ENCODE measurements around the gene CNIH1. TPM values are rescaled to one million over a fixed set of nuclear protein-coding genes. Genes with fewer than 3 reads are reported as not detected.
"Not testable (repeated sequence)": the region's sequence is repeated elsewhere in the genome, so short reads cannot be mapped to it uniquely, and the experiment has no call there.

Gene CNIH1
- total RNA-seq, 2 experiments from 2014 or later, result 55.9 TPM

- CTCF ChIA-PET, result no interaction called here
- Mint-ChIP-seq H3K27ac (no peak overlapping the region), H3K4me1 (ENCODE audit: low read depth) (no peaks in the 10 kb centered on the region), H3K9me3 (peaks cover 6% of the 10 kb centered on the region), H3K27me3 (no peaks in the 10 kb centered on the region), H3K4me3 (no peak overlapping the region), H3K36me3 (ENCODE audit: low read depth) (peaks cover 25% of the 10 kb centered on the region)
- H3K4me1 ChIP-seq (ENCODE audit: insufficient read depth, low read length), result no peaks in the 10 kb centered on the region
- no peak for TF ChIP-seq CTCF (IDR thresholded peaks at IDR 0.05)
- no peaks in the 10 kb centered on the region for H3K27me3 ChIP-seq (ENCODE audit: control insufficient read depth in 1 of 2, insufficient read depth in 2 of 2, low read length in 2 of 2)
- ATAC-seq (ENCODE audit: poor library complexity), result no peak
- H3K27ac ChIP-seq (ENCODE audit: low read depth in 1 of 2, low read length in 2 of 2), result no peak overlapping the region
- peaks cover 5% of the 10 kb centered on the region in 2 experiments for H3K9me3 ChIP-seq (ENCODE audit: control insufficient read depth in 1 of 2, insufficient read depth in 1 of 2, low read length in 2 of 2)
- DNase-seq, result no peak
- H3K36me3 ChIP-seq (ENCODE audit: insufficient read depth, low read length), result no peaks in the 10 kb centered on the region
- H3K4me3 ChIP-seq (ENCODE audit: low read length), result no peak overlapping the region
- POLR2A ChIA-PET, result no interaction called here
- intact Hi-C loops (cut with DNase I, micrococcal nuclease), result no loop called here
These were observed 24.5 kb upstream of the CNIH1 start for GRCh38 chr14:54465654-54466053.

GRCh38 chr14:54462048-54462447 lies 20.9 kb upstream of the CNIH1 start:
- H3K36me3 Mint-ChIP-seq (ENCODE audit: low read depth), result peaks cover under 1% of the 10 kb centered on the region
- Histone ChIP-seq H3K27me3 (ENCODE audit: control insufficient read depth in 1 of 2, insufficient read depth in 2 of 2, low read length in 2 of 2) (no peaks in the 10 kb centered on the region), H3K36me3 (ENCODE audit: insufficient read depth, low read length) (no peaks in the 10 kb centered on the region), H3K4me3 (ENCODE audit: low read length) (no peak overlapping the region), H3K4me1 (ENCODE audit: insufficient read depth, low read length) (no peaks in the 10 kb centered on the region), H3K9me3 (ENCODE audit: control insufficient read depth in 1 of 2, insufficient read depth in 1 of 2, low read length in 2 of 2) (peaks cover 0 to 8% of the 10 kb centered on the region in 2 experiments), H3K27ac (ENCODE audit: low read depth in 1 of 2, low read length in 2 of 2) (no peak overlapping the region)
- no peaks in the 10 kb centered on the region for H3K4me1 Mint-ChIP-seq (ENCODE audit: low read depth)
- ATAC-seq (ENCODE audit: poor library complexity), result no peak
- no peak overlapping the region for H3K4me3 Mint-ChIP-seq
- no peaks in the 10 kb centered on the region for H3K9me3 Mint-ChIP-seq
- ChIA-PET POLR2A (no interaction called here), CTCF (no interaction called here)
- no peak overlapping the region for H3K27ac Mint-ChIP-seq
- DNase-seq, result no peak
- intact Hi-C loops (cut with DNase I, micrococcal nuclease), result no loop called here
- H3K27me3 Mint-ChIP-seq, result no peaks in the 10 kb centered on the region
- no peak for TF ChIP-seq CTCF (IDR thresholded peaks at IDR 0.05)

GRCh38 chr14:54459106-54459505 lies 17.9 kb upstream of the CNIH1 start:
- H3K9me3 ChIP-seq (ENCODE audit: control insufficient read depth in 1 of 2, insufficient read depth in 1 of 2, low read length in 2 of 2), result peaks cover 0 to 8% of the 10 kb centered on the region in 2 experiments
- Mint-ChIP-seq H3K4me3 (no peak overlapping the region), H3K27ac (no peak overlapping the region), H3K36me3 (ENCODE audit: low read depth) (no peaks in the 10 kb centered on the region), H3K27me3 (no peaks in the 10 kb centered on the region), H3K4me1 (ENCODE audit: low read depth) (no peaks in the 10 kb centered on the region), H3K9me3 (no peaks in the 10 kb centered on the region)
- POLR2A ChIA-PET, result no interaction called here
- no peak for TF ChIP-seq CTCF (IDR thresholded peaks at IDR 0.05)
- H3K36me3 ChIP-seq (ENCODE audit: insufficient read depth, low read length), result no peaks in the 10 kb centered on the region
- DNase-seq (no peak), ATAC-seq (ENCODE audit: poor library complexity) (no peak)
- no peaks in the 10 kb centered on the region for H3K27me3 ChIP-seq (ENCODE audit: control insufficient read depth in 1 of 2, insufficient read depth in 2 of 2, low read length in 2 of 2)
- intact Hi-C loops (cut with DNase I, micrococcal nuclease), result no loop called here
- CTCF ChIA-PET, result no interaction called here
- no peak overlapping the region for H3K4me3 ChIP-seq (ENCODE audit: low read length)
- no peak overlapping the region for H3K27ac ChIP-seq (ENCODE audit: low read depth in 1 of 2, low read length in 2 of 2)
- H3K4me1 ChIP-seq (ENCODE audit: insufficient read depth, low read length), result no peaks in the 10 kb centered on the region

GRCh38 chr14:54458536-54458935 lies 17.4 kb upstream of the CNIH1 start:
- POLR2A ChIA-PET; ATAC-seq (ENCODE audit: poor library complexity): not testable (repeated sequence)

More at GRCh38 chr14:54458536-54458935, 17.4 kb upstream of the CNIH1 start:
- DNase-seq; H3K36me3 Mint-ChIP-seq (ENCODE audit: low read depth); H3K9me3 ChIP-seq (ENCODE audit: control insufficient read depth in 1 of 2, insufficient read depth in 1 of 2, low read length in 2 of 2); H3K27me3 ChIP-seq (ENCODE audit: control insufficient read depth in 1 of 2, insufficient read depth in 2 of 2, low read length in 2 of 2); H3K36me3 ChIP-seq (ENCODE audit: insufficient read depth, low read length); intact Hi-C loops (cut with DNase I, micrococcal nuclease); H3K27me3 Mint-ChIP-seq; H3K9me3 Mint-ChIP-seq; H3K4me1 Mint-ChIP-seq (ENCODE audit: low read depth); H3K4me1 ChIP-seq (ENCODE audit: insufficient read depth, low read length); H3K4me3 ChIP-seq (ENCODE audit: low read length); H3K4me3 Mint-ChIP-seq; H3K27ac ChIP-seq (ENCODE audit: low read depth in 1 of 2, low read length in 2 of 2); H3K27ac Mint-ChIP-seq; CTCF ChIA-PET: not testable (repeated sequence)

Data from CD4-positive, alpha-beta T cell (primary cell).